Stimulated activated CD4-positive, alpha-beta T cell treated with anti-CD3 and anti-CD28 coated beads, Interleukin-1b, Interleukin-23, amount 100 ng/mL, for 1 hour (primary cell): ENCODE results near the gene ZNF48.

Experiments
- DNase-seq, 2 donors: peaks; one replicate each; pipeline ENCODE4 v3.0.0-alpha.2; 2020; ENCODE audit warnings: low read depth in 2 of 2

The ZNF48 gene

GRCh38 chr16:30358990-30359870 lies 36.0 kb upstream of the ZNF48 start:
- DNase-seq = no peak

GRCh38 chr16:30359871-30360170 lies 35.4 kb upstream of the ZNF48 start:
- no peak for DNase-seq

GRCh38 chr16:30361180-30361579 lies 34.0 kb upstream of the ZNF48 start:
- no peak for DNase-seq

GRCh38 chr16:30365200-30365599 lies 30.0 kb upstream of the ZNF48 start:
- no peak for DNase-seq

- DNase-seq = no peak
Measured at GRCh38 chr16:30366511-30366910, 28.7 kb upstream of the ZNF48 start.

GRCh38 chr16:30367349-30368009 lies 27.7 kb upstream of the ZNF48 start:
- no peak for DNase-seq

- no peak for DNase-seq
Measured at GRCh38 chr16:30368122-30368791, 27.0 kb upstream of the ZNF48 start.

- DNase-seq = no peak
Measured at GRCh38 chr16:30368792-30369090, 26.5 kb upstream of the ZNF48 start.

GRCh38 chr16:30369091-30369937 lies 25.9 kb upstream of the ZNF48 start:
- no peak for DNase-seq

GRCh38 chr16:30369938-30370455 lies 25.2 kb upstream of the ZNF48 start:
- DNase-seq = no peak

GRCh38 chr16:30370456-30371247 lies 24.6 kb upstream of the ZNF48 start, which contains the start of gene TBC1D10B:
TBC1D10B (minus strand) TSS chr16:30370494; CDS start chr16:30370183, 311 bp downstream.
- DNase-seq = peak; percentile 94 to 99

GRCh38 chr16:30371248-30371816 lies 23.9 kb upstream of the ZNF48 start:
- no peak for DNase-seq

GRCh38 chr16:30372038-30372712 lies 23.0 kb upstream of the ZNF48 start:
- no peak for DNase-seq

GRCh38 chr16:30372725-30373124 lies 22.5 kb upstream of the ZNF48 start:
- DNase-seq = no peak

- DNase-seq = no peak
Measured at GRCh38 chr16:30374538-30374937, 20.7 kb upstream of the ZNF48 start, which contains the start of gene MYL11. MYL11 (plus strand) TSS chr16:30374802; CDS start chr16:30374858, 56 bp downstream.

- no peak for DNase-seq
Measured at GRCh38 chr16:30375864-30376263, 19.4 kb upstream of the ZNF48 start.

- no peak for DNase-seq
Measured at GRCh38 chr16:30376461-30376902, 18.7 kb upstream of the ZNF48 start.

GRCh38 chr16:30377050-30377811 lies 18.0 kb upstream of the ZNF48 start:
- DNase-seq = no peak

- DNase-seq = peak; percentile 72 to 73
Measured at GRCh38 chr16:30377812-30378235, 17.4 kb upstream of the ZNF48 start.
